HG02885 (cell line): ENCODE results near the gene ZNF644.

Experiments used
- ATAC-seq: cut with Tn5 transposase; IDR thresholded peaks from one replicate; pipeline ENCODE4 v1.9.1; 2021; ENCODE audit warnings: mild to moderate bottlenecking; ENCODE audit not compliant: unreplicated experiment, poor library complexity

The ZNF644 gene

GRCh38 chr1:91024481-91025119 lies 2.8 kb upstream of the ZNF644 start:
- ATAC-seq: no peak

GRCh38 chr1:91022518-91022929 lies 689 bp upstream of the ZNF644 start:
- ATAC-seq: no peak

GRCh38 chr1:91020967-91021685 lies 709 bp downstream of the ZNF644 start:
- peak; percentile 37 for ATAC-seq

- no peak for ATAC-seq
Measured at GRCh38 chr1:91020486-91020885, 1.3 kb downstream of the ZNF644 start.

- ATAC-seq: no peak
Measured at GRCh38 chr1:91018006-91018405, 3.8 kb downstream of the ZNF644 start.

- ATAC-seq: no peak
Measured at GRCh38 chr1:91015794-91016550, 5.9 kb downstream of the ZNF644 start.

- ATAC-seq: no peak
Measured at GRCh38 chr1:91015358-91015780, 6.5 kb downstream of the ZNF644 start.

GRCh38 chr1:91014475-91014874 lies 7.4 kb downstream of the ZNF644 start:
- no peak for ATAC-seq

GRCh38 chr1:91013302-91013701 lies 8.5 kb downstream of the ZNF644 start:
- no peak for ATAC-seq

- ATAC-seq: no peak
Measured at GRCh38 chr1:91012196-91012595, 9.6 kb downstream of the ZNF644 start.

GRCh38 chr1:91011726-91012125 lies 10.1 kb downstream of the ZNF644 start:
- ATAC-seq: no peak

- no peak for ATAC-seq
Measured at GRCh38 chr1:91007827-91008226, 14.0 kb downstream of the ZNF644 start.

GRCh38 chr1:91007092-91007491 lies 14.7 kb downstream of the ZNF644 start:
- ATAC-seq: no peak

GRCh38 chr1:91006113-91006908 lies 15.5 kb downstream of the ZNF644 start:
- no peak for ATAC-seq

- ATAC-seq: no peak
Measured at GRCh38 chr1:91005285-91005684, 16.6 kb downstream of the ZNF644 start.

GRCh38 chr1:91004145-91004544 lies 17.7 kb downstream of the ZNF644 start:
- no peak for ATAC-seq

- no peak for ATAC-seq
Measured at GRCh38 chr1:90996742-90997413, 25.0 kb downstream of the ZNF644 start.

GRCh38 chr1:90995311-90995894 lies 26.4 kb downstream of the ZNF644 start:
- no peak for ATAC-seq

GRCh38 chr1:90994461-90994860 lies 27.4 kb downstream of the ZNF644 start:
- no peak for ATAC-seq

- no peak for ATAC-seq
Measured at GRCh38 chr1:90993245-90993644, 28.6 kb downstream of the ZNF644 start.
